ENCODE results near the gene PLOD3. TPM values are rescaled to one million over a fixed set of nuclear protein-coding genes. Genes with fewer than 3 reads are reported as not detected.
A peak's percentile ranks its signal among the peaks of the same experiment; 100 is the strongest.

Gene PLOD3
- total and polyA plus RNA-seq, 9 of the 15 experiments (the other 6 are each of a cell fraction or from before 2014, with no cell fraction given) = 2.8 to 101 (median 30.9) TPM

DNA sequence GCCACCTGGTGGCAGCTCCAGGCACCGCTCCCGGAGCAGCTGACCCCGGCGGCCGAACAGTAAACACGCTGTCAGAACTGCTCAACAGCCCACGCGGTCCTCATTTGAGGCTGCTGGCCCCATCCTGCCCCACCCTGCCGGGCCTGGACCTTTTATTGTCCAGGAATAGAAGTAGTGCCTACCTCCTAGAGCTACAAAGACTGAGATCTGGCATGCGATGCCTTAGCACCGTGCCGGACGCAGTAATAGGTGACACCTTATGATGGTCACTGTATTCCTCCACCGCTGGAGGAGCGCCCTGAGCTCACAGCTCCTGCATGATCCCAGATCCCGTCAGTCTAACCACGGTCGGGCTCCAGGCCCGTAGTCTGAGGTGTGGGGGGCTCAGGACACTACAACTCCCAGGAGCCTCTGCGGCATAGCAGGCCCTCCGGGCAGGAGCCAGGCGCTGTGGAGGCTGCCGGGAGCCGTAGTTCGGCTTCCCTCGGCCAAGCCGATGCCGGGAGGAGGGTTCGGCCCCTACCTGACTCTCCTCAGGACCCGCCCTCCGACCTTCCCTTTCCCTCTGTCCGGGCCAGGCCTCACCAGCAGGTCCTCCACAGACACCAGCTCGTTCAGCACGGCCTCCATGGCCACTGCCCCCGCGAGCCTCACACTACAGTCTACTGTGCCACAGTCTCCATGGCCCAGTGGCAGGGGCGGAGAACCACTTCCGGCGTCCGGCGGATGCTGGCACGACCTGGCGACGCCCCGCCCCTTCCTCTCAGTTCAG is 27.2 kb upstream of the PLOD3 start, which contains the start of gene FIS1 (continued):
- TF ChIP-seq, protein P1, sequence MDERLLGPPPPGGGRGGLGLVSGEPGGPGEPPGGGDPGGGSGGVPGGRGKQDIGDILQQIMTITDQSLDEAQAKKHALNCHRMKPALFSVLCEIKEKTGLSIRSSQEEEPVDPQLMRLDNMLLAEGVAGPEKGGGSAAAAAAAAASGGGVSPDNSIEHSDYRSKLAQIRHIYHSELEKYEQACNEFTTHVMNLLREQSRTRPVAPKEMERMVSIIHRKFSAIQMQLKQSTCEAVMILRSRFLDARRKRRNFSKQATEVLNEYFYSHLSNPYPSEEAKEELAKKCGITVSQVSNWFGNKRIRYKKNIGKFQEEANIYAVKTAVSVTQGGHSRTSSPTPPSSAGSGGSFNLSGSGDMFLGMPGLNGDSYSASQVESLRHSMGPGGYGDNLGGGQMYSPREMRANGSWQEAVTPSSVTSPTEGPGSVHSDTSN (CRISPR knock-in tag; IDR thresholded peaks at IDR 0.05; ENCODE audit: low read depth) = no peak
- TF ChIP-seq, protein P1 (tag; conservative IDR thresholded peaks at IDR 0.05; ENCODE audit: low read depth) = no peak
- TF ChIP-seq, protein P2, sequence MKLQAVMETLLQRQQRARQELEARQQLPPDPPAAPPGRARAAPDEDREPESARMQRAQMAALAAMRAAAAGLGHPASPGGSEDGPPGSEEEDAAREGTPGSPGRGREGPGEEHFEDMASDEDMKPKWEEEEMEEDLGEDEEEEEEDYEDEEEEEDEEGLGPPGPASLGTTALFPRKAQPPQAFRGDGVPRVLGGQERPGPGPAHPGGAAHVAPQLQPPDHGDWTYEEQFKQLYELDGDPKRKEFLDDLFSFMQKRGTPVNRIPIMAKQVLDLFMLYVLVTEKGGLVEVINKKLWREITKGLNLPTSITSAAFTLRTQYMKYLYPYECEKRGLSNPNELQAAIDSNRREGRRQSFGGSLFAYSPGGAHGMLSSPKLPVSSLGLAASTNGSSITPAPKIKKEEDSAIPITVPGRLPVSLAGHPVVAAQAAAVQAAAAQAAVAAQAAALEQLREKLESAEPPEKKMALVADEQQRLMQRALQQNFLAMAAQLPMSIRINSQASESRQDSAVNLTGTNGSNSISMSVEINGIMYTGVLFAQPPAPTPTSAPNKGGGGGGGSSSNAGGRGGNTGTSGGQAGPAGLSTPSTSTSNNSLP (IDR thresholded peaks at IDR 0.05; ENCODE audit: borderline replicate concordance, low read depth, low read length) = no peak
- TF ChIP-seq RBBP5 (IDR thresholded peaks at IDR 0.05; ENCODE audit: borderline replicate concordance, insufficient read depth, low read length, poor library complexity, severe bottlenecking) (peak; percentile 60), SMARCC2 (IDR thresholded peaks at IDR 0.05; ENCODE audit: low read depth) (no peak), HDAC1 (IDR thresholded peaks at IDR 0.05) (peak in 1 of 2 experiments; percentile 93; a peak in 2 of 4 replicates), NELFE (IDR thresholded peaks at IDR 0.05; ENCODE audit: insufficient read depth, insufficient read length) (no peak), BRCA1 (IDR thresholded peaks at IDR 0.05) (no peak), BRCA1 (CRISPR knock-in tag; IDR thresholded peaks at IDR 0.05) (no peak), CBX2 (IDR thresholded peaks at IDR 0.05; ENCODE audit: insufficient read depth, low read length, poor library complexity, severe bottlenecking) (no peak), ARID1B (IDR thresholded peaks at IDR 0.05) (no peak; the same call in 1 of the 2 replicates), NRF1 (conservative IDR thresholded peaks at IDR 0.05 in 1 of 2, IDR thresholded peaks at IDR 0.05 in 1 of 2) (no peak), TEAD2 (tag; IDR thresholded peaks at IDR 0.05) (no peak)
- TF ChIP-seq, protein P3, sequence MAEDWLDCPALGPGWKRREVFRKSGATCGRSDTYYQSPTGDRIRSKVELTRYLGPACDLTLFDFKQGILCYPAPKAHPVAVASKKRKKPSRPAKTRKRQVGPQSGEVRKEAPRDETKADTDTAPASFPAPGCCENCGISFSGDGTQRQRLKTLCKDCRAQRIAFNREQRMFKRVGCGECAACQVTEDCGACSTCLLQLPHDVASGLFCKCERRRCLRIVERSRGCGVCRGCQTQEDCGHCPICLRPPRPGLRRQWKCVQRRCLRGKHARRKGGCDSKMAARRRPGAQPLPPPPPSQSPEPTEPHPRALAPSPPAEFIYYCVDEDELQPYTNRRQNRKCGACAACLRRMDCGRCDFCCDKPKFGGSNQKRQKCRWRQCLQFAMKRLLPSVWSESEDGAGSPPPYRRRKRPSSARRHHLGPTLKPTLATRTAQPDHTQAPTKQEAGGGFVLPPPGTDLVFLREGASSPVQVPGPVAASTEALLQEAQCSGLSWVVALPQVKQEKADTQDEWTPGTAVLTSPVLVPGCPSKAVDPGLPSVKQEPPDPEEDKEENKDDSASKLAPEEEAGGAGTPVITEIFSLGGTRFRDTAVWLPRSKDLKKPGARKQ (CRISPR knock-in tag; IDR thresholded peaks at IDR 0.05) = no peak
- TF ChIP-seq, protein P4, sequence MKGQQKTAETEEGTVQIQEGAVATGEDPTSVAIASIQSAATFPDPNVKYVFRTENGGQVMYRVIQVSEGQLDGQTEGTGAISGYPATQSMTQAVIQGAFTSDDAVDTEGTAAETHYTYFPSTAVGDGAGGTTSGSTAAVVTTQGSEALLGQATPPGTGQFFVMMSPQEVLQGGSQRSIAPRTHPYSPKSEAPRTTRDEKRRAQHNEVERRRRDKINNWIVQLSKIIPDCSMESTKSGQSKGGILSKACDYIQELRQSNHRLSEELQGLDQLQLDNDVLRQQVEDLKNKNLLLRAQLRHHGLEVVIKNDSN (CRISPR knock-in tag; IDR thresholded peaks at IDR 0.05) = peak; percentile 74
- TF ChIP-seq, protein P5, sequence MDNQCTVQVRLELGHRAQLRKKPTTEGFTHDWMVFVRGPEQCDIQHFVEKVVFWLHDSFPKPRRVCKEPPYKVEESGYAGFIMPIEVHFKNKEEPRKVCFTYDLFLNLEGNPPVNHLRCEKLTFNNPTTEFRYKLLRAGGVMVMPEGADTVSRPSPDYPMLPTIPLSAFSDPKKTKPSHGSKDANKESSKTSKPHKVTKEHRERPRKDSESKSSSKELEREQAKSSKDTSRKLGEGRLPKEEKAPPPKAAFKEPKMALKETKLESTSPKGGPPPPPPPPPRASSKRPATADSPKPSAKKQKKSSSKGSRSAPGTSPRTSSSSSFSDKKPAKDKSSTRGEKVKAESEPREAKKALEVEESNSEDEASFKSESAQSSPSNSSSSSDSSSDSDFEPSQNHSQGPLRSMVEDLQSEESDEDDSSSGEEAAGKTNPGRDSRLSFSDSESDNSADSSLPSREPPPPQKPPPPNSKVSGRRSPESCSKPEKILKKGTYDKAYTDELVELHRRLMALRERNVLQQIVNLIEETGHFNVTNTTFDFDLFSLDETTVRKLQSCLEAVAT (IDR thresholded peaks at IDR 0.05) = peak in 1 of 2 experiments; percentile 18; a peak in 1 of 4 replicates
- TF ChIP-seq, protein P6, sequence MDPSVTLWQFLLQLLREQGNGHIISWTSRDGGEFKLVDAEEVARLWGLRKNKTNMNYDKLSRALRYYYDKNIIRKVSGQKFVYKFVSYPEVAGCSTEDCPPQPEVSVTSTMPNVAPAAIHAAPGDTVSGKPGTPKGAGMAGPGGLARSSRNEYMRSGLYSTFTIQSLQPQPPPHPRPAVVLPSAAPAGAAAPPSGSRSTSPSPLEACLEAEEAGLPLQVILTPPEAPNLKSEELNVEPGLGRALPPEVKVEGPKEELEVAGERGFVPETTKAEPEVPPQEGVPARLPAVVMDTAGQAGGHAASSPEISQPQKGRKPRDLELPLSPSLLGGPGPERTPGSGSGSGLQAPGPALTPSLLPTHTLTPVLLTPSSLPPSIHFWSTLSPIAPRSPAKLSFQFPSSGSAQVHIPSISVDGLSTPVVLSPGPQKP (CRISPR knock-in tag; IDR thresholded peaks at IDR 0.05) = no peak

Data from K562 (cell line).